Fibroblast of pulmonary artery (primary cell): ENCODE data around the gene CEMP1.

Experiments
- DNase-seq: peaks from one replicate; pipeline ENCODE4 v3.0.0-alpha.2; 2010; ENCODE audit warnings: low read depth
- H3K4me3 ChIP-seq: replicated peaks from 2 replicates; pipeline ENCODE4 v1.5.1; 2011; ENCODE audit warnings: low read depth, mild to moderate bottlenecking, control low read depth, low read length, moderate library complexity
- CTCF ChIP-seq: IDR thresholded peaks from 2 replicates; pipeline ENCODE4 v1.5.1; 2011; ENCODE audit warnings: mild to moderate bottlenecking, control low read depth, low read length, inconsistent platforms; ENCODE audit errors: missing control alignments

The CEMP1 gene

GRCh38 chr16:2492292-2492691, 38.9 kb downstream of the CEMP1 start:
- TF ChIP-seq CTCF, result no peak
- H3K4me3 ChIP-seq, result no peak overlapping the region
- no peak for DNase-seq

- TF ChIP-seq CTCF, result no peak
- H3K4me3 ChIP-seq, result no peak overlapping the region
- DNase-seq, result no peak
Measured at GRCh38 chr16:2490190-2491105, 40.8 kb downstream of the CEMP1 start.

GRCh38 chr16:2489581-2489980, 41.6 kb downstream of the CEMP1 start:
- TF ChIP-seq CTCF, result no peak
- H3K4me3 ChIP-seq, result no peak overlapping the region
- DNase-seq, result no peak

GRCh38 chr16:2487903-2488531, 43.2 kb downstream of the CEMP1 start:
- no peak overlapping the region for H3K4me3 ChIP-seq
- no peak for TF ChIP-seq CTCF
- no peak for DNase-seq

GRCh38 chr16:2487517-2487842, 43.7 kb downstream of the CEMP1 start:
- no peak for DNase-seq
- TF ChIP-seq CTCF, result no peak
- no peak overlapping the region for H3K4me3 ChIP-seq

GRCh38 chr16:2486645-2487516, 44.3 kb downstream of the CEMP1 start:
- TF ChIP-seq CTCF, result no peak
- H3K4me3 ChIP-seq, result no peak overlapping the region
- no peak for DNase-seq
